Spleen (tissue), 11 donors: ENCODE data around the gene STRADB. TPM values are rescaled to one million over a fixed set of nuclear protein-coding genes. Genes with fewer than 3 reads are reported as not detected.

Experiments used
- DNase-seq: peaks from one replicate; pipeline ENCODE4 v3.0.0-alpha.2; 2020
- H3K27ac ChIP-seq, 8 donors: fragments of 200-600 bp; sonication (generic) in 7 of 8; 1 replicate in 4 of 8; 2 replicates in 4 of 8; pipeline versions ENCODE4 v1.5.0 to v1.8.0; 2016 to 2021; ENCODE audit warnings: inconsistent platforms in 4 of 8, mild to moderate bottlenecking in 4 of 8, moderate library complexity in 1 of 8
- H3K27me3 ChIP-seq, 7 donors: fragments of 200-600 bp; sonication (generic) in 6 of 7; replicated peaks in 1 of 7; 1 replicate in 4 of 7; 2 replicates in 3 of 7; pipeline versions ENCODE4 v1.5.0 to v1.8.0; 2016 to 2021; ENCODE audit warnings: inconsistent platforms in 3 of 7, mild to moderate bottlenecking in 1 of 7
- H3K36me3 ChIP-seq, 6 donors: fragments of 200-600 bp; sonication (generic) in 5 of 6; 1 replicate in 4 of 6; 2 replicates in 2 of 6; pipeline versions ENCODE4 v1.5.0 to v1.8.0; 2016 to 2021; ENCODE audit warnings: inconsistent platforms in 2 of 6
- H3K4me1 ChIP-seq, 6 donors: fragments of 200-600 bp; sonication (generic) in 5 of 6; 1 replicate in 3 of 6; 2 replicates in 3 of 6; pipeline versions ENCODE4 v1.5.0 to v1.8.0; 2016 to 2021; ENCODE audit warnings: inconsistent platforms in 3 of 6
- H3K4me3 ChIP-seq, 8 donors: fragments of 200-600 bp; sonication (generic) in 7 of 8; 1 replicate in 4 of 8; 2 replicates in 4 of 8; pipeline versions ENCODE4 v1.5.0 to v1.8.0; 2016 to 2021; ENCODE audit warnings: inconsistent platforms in 4 of 8, mild to moderate bottlenecking in 4 of 8, moderate library complexity in 2 of 8
- H3K9me3 ChIP-seq, 8 donors: fragments of 200-600 bp; sonication (generic) in 7 of 8; 1 replicate in 4 of 8; 2 replicates in 4 of 8; pipeline versions ENCODE4 v1.5.0 to v1.8.0; 2016 to 2021; ENCODE audit warnings: inconsistent platforms in 4 of 8
- POLR2A ChIP-seq, 3 donors: fragments of 450-650 bp; IDR thresholded peaks; one replicate each; pipeline ENCODE4 v1.5.1; 2017; ENCODE audit warnings: antibody characterized with exemption in 3 of 3, mild to moderate bottlenecking in 1 of 3
- POLR2AphosphoS5 ChIP-seq, 3 donors: sonication (generic); formaldehyde crosslinking; IDR thresholded peaks; one replicate each; pipeline ENCODE4 v1.5.1; 2017; ENCODE audit warnings: antibody characterized with exemption in 3 of 3
- WGBS, 5 donors: extraction: QIAGEN DNeasy Blood & Tissue Kit in 3 of 5; methylation state at CpG; one replicate each; pipeline versions ENCODE4 v1.1.5 to v1.1.7; 2013 to 2018; 5-methylcytosine and 5-hydroxymethylcytosine counted together
- intact Hi-C: fragments of 100-400 bp; cut with DNase I; formaldehyde crosslinking; loops from one replicate; pipeline ENCODE4 v1.15.0; 2023; ENCODE audit warnings: low total_unique reads
- polyA plus RNA-seq, 3 donors: library from polyadenylated mRNA; stranded (reverse); fragments of 200-250 nt; gene quantifications; one replicate each; pipeline ENCODE4 v1.2.1, GENCODE V29; 2013
- small RNA-seq, 4 donors: library from RNA; depleted of rRNA; stranded (forward); fragments of <200 nt; gene quantifications; one replicate each; pipeline ENCODE3, GENCODE V24; 2016
- total RNA-seq, 7 donors: library from RNA; depleted of rRNA in 3 of 7; stranded (reverse); fragments of >200 nt in 3 of 7; fragmentation: NEBNext Ultra II Directional in 4 of 7; extraction: Animal tissue kit (Norgen Biotek cat#: 25700) in 4 of 7; gene quantifications; one replicate each; pipeline versions ENCODE4 v1.1.0 to v1.2.1, GENCODE V29; 2016 to 2021
- TF ChIP-seq, protein P1 (sequence below), 11 experiments: fragments of 200-600 bp in 7 of 11; fragments of 450-650 bp in 4 of 11; sonication (generic) in 4 of 11; IDR thresholded peaks in 8 of 11; conservative IDR thresholded peaks in 3 of 11; 1 replicate in 7 of 11; 2 replicates in 4 of 11; pipeline versions ENCODE4 v1.4.0 to v1.8.0; 2016 to 2021; ENCODE audit warnings: antibody characterized with exemption in 11 of 11, inconsistent platforms in 4 of 11, mild to moderate bottlenecking in 1 of 11
- donor health status: healthy with polysubstance abuse.
- donor health status: DM: no; HTN: no; CAD: no; lungs with moderate emphysema.
- donor health status: DM: no; HTN: no; CAD: no.
- donor health status: Bipolar disorder and iron deficiency.
- donor health status: healthy.
- donor health status: DM: no; HTN: no; CAD: no.
- donor health status: DM: yes; HTN: yes; CAD: no.

STRADB gene
- total and polyA plus RNA-seq, 10 donors = 13.4 to 45.3 (median 20.3) TPM

DNA sequence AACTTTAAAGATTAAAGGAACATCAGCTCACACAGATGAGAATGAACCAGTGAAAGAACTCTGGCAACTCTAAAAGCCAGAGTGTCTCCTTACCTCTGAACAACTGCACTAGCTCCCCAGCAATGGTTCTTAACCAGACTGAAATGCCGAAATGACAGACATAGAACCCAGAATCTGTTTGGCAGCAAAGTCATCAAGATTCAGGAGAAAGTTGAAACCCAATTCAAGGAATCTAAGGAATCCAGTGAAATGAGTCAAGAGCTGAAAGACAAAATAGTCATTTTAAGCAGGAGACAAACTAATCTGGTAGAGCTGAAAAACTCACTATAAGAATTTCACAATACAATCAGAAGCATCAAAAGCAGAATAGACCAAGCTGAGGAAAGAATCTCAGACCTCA is 72.0 kb downstream of the STRADB start:
- intact Hi-C loops = no loop called here
- Histone ChIP-seq H3K27me3 (no peaks in the 10 kb centered on the region), H3K36me3 (no peaks in the 10 kb centered on the region), H3K4me1 (no peaks in the 10 kb centered on the region), H3K9me3 (peaks cover 3 to 64% (median 52%) of the 10 kb centered on the region in 8 donors), H3K4me3 (no peak overlapping the region), H3K27ac (no peak overlapping the region)
- TF ChIP-seq, protein P1, sequence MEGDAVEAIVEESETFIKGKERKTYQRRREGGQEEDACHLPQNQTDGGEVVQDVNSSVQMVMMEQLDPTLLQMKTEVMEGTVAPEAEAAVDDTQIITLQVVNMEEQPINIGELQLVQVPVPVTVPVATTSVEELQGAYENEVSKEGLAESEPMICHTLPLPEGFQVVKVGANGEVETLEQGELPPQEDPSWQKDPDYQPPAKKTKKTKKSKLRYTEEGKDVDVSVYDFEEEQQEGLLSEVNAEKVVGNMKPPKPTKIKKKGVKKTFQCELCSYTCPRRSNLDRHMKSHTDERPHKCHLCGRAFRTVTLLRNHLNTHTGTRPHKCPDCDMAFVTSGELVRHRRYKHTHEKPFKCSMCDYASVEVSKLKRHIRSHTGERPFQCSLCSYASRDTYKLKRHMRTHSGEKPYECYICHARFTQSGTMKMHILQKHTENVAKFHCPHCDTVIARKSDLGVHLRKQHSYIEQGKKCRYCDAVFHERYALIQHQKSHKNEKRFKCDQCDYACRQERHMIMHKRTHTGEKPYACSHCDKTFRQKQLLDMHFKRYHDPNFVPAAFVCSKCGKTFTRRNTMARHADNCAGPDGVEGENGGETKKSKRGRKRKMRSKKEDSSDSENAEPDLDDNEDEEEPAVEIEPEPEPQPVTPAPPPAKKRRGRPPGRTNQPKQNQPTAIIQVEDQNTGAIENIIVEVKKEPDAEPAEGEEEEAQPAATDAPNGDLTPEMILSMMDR (IDR thresholded peaks at IDR 0.05 in 8 of 11, conservative IDR thresholded peaks at IDR 0.05 in 3 of 11) = no peak
- TF ChIP-seq POLR2A (IDR thresholded peaks at IDR 0.05) (no peak), POLR2AphosphoS5 (IDR thresholded peaks at IDR 0.05) (no peak)
- 0 to 28% (median 0%) methylated on average over 1 of the region's 1 CpG for WGBS, 5 donors
- DNase-seq = no peak

Small RNA genes within 50 kb of the gene (small RNA-seq; reads per million reads assigned to genes)
- gene RF00019 = 0 reads per million in 4 donors

Other genes starting within 250 kb of the STRADB start
- 100 to 1,000 TPM in 1 of 7 donors, 10 to 100 TPM in 6; 67.1 to 100 (median 91.8) TPM for gene CASP8, start 191.2 kb upstream of the STRADB start, total RNA-seq
- 10 to 100 TPM; 20.3 to 41.9 (median 29.3) TPM for gene CASP8, start 191.2 kb upstream of the STRADB start, polyA plus RNA-seq
- 1 to 10 TPM; 2.0 to 5.7 (median 3.7) TPM for gene FLACC1, start 94.4 kb upstream of the STRADB start, total RNA-seq
- under 1 TPM; 0.30 to 0.50 (median 0.32) TPM for gene FLACC1, start 94.4 kb upstream of the STRADB start, polyA plus RNA-seq
- 10 to 100 TPM; 36.0 to 63.0 (median 44.5) TPM for gene TRAK2, start 282 bp upstream of the STRADB start, total RNA-seq
- 10 to 100 TPM in 1 of 3 donors, 1 to 10 TPM in 2; 7.1 to 11.8 (median 9.6) TPM for gene TRAK2, start 282 bp upstream of the STRADB start, polyA plus RNA-seq
- gene TMEM237, start 191.8 kb downstream of the STRADB start, total RNA-seq = 10 to 100 TPM in 1 of 7 donors, 1 to 10 TPM in 6; 5.3 to 12.7 (median 7.9) TPM
- 1 to 10 TPM; 3.0 to 3.7 (median 3.2) TPM for gene TMEM237, start 191.8 kb downstream of the STRADB start, polyA plus RNA-seq
- gene MPP4, start 246.9 kb downstream of the STRADB start, total RNA-seq = 1 to 10 TPM in 5 of 7 donors, under 1 TPM in 2; 0.39 to 4.3 (median 1.8) TPM
- gene MPP4, start 246.9 kb downstream of the STRADB start, polyA plus RNA-seq = under 1 TPM; 0.13 to 0.26 (median 0.18) TPM